Measurements from ENCODE around the gene SPOCK2. TPM values are rescaled to one million over a fixed set of nuclear protein-coding genes. Genes with fewer than 3 reads are reported as not detected.

The SPOCK2 gene
- polyA plus RNA-seq, 3 donors = 0.20 to 1.6 (median 0.45) TPM

DNA sequence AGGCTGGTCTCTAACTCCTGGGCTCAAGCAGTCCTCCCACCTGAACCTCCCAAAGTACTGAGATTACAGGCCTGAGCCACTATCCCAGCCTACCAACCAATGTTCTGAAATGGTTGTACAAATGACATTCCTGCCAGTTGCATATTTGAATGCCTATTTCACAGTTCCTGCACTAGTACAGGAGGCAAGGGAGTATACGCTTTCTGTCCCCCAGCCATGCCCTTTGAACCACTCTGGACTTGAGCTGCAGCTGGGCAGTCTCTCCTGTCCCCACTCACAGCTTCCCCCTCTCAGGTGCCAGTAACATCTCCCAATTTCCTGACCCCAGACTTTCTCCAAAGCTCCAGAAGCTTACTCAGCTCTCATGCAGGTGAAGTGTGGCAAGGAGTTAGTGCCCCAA, 58.9 kb downstream of the SPOCK2 start:
- Histone ChIP-seq H3K79me2 (ENCODE audit: insufficient read depth, low read length) (no peaks in the 10 kb centered on the region), H3K27ac (ENCODE audit: low read depth in 1 of 2, low read length in 2 of 2) (no peak overlapping the region), H3K9ac (ENCODE audit: insufficient read depth, low read length, poor library complexity, severe bottlenecking) (no peak overlapping the region), H3K4me1 (ENCODE audit: control insufficient read depth in 1 of 2, insufficient read depth in 2 of 2, low read length in 2 of 2) (no peaks in the 10 kb centered on the region), H3K4me2 (replicated peaks; ENCODE audit: extremely low read depth, low read length, poor library complexity, severe bottlenecking) (no peak overlapping the region), H3K27me3 (ENCODE audit: control insufficient read depth in 2 of 2, insufficient read depth in 2 of 2, low read length in 2 of 2) (no peaks in the 10 kb centered on the region), H3K36me3 (replicated peaks in 1 of 2; ENCODE audit: control insufficient read depth in 1 of 2, insufficient read depth in 2 of 2, low read length in 2 of 2) (no peaks in the 10 kb centered on the region), H4K20me1 (ENCODE audit: insufficient read depth, low read length) (no peaks in the 10 kb centered on the region), H3K4me3 (replicated peaks in 1 of 3; ENCODE audit: low read depth in 2 of 3, low read length in 3 of 3) (no peak overlapping the region), H3K9me3 (replicated peaks in 1 of 2; ENCODE audit: control insufficient read depth in 1 of 2, insufficient read depth in 1 of 2, low read length in 2 of 2) (no peaks in the 10 kb centered on the region), H2AFZ (ENCODE audit: insufficient read depth, low read depth, low read length, poor library complexity, severe bottlenecking) (no peak overlapping the region)
- H3K27ac Mint-ChIP-seq = no peak overlapping the region
- peaks cover 0 to 2% (median 0%) of the 10 kb centered on the region in 7 donors for H3K9me3 Mint-ChIP-seq
- no peaks in the 10 kb centered on the region for H3K4me1 Mint-ChIP-seq
- TF ChIP-seq, protein P1, sequence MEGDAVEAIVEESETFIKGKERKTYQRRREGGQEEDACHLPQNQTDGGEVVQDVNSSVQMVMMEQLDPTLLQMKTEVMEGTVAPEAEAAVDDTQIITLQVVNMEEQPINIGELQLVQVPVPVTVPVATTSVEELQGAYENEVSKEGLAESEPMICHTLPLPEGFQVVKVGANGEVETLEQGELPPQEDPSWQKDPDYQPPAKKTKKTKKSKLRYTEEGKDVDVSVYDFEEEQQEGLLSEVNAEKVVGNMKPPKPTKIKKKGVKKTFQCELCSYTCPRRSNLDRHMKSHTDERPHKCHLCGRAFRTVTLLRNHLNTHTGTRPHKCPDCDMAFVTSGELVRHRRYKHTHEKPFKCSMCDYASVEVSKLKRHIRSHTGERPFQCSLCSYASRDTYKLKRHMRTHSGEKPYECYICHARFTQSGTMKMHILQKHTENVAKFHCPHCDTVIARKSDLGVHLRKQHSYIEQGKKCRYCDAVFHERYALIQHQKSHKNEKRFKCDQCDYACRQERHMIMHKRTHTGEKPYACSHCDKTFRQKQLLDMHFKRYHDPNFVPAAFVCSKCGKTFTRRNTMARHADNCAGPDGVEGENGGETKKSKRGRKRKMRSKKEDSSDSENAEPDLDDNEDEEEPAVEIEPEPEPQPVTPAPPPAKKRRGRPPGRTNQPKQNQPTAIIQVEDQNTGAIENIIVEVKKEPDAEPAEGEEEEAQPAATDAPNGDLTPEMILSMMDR (IDR thresholded peaks at IDR 0.05) = no peak
- no peak overlapping the region for H3K4me3 Mint-ChIP-seq
- WGBS (ENCODE audit: insufficient coverage) = 100% methylated on average over 1 of the region's 1 CpG
- peaks cover 7 to 12% (median 10%) of the 10 kb centered on the region in 3 donors for H3K27me3 Mint-ChIP-seq (ENCODE audit: low read depth in 3 of 3)
- H3K36me3 Mint-ChIP-seq = no peaks in the 10 kb centered on the region
- intact Hi-C loops (cut with micrococcal nuclease) = no loop called here
- no peak for DNase-seq

GRCh38 chr10:72027498-72027897, 60.9 kb downstream of the SPOCK2 start:
- peaks cover 0 to 2% (median 0%) of the 10 kb centered on the region in 7 donors for H3K9me3 Mint-ChIP-seq
- H3K27me3 Mint-ChIP-seq (ENCODE audit: low read depth in 3 of 3) = peaks cover 8 to 10% (median 9%) of the 10 kb centered on the region in 3 donors
- no peaks in the 10 kb centered on the region for H3K79me2 ChIP-seq (ENCODE audit: insufficient read depth, low read length)
- no peak overlapping the region for H3K4me2 ChIP-seq (replicated peaks; ENCODE audit: extremely low read depth, low read length, poor library complexity, severe bottlenecking)
- H3K36me3 Mint-ChIP-seq = no peaks in the 10 kb centered on the region
- no peak for DNase-seq
- no peak overlapping the region for H3K27ac ChIP-seq (ENCODE audit: low read depth in 1 of 2, low read length in 2 of 2)
- H3K27me3 ChIP-seq (ENCODE audit: control insufficient read depth in 2 of 2, insufficient read depth in 2 of 2, low read length in 2 of 2) = no peaks in the 10 kb centered on the region
- H2AFZ ChIP-seq (ENCODE audit: insufficient read depth, low read depth, low read length, poor library complexity, severe bottlenecking) = no peak overlapping the region
- H4K20me1 ChIP-seq (ENCODE audit: insufficient read depth, low read length) = no peaks in the 10 kb centered on the region
- intact Hi-C loops (cut with micrococcal nuclease) = no loop called here
- no peak overlapping the region for H3K27ac Mint-ChIP-seq
- no peak overlapping the region for H3K4me3 ChIP-seq (replicated peaks in 1 of 3; ENCODE audit: low read depth in 2 of 3, low read length in 3 of 3)
- H3K9ac ChIP-seq (ENCODE audit: insufficient read depth, low read length, poor library complexity, severe bottlenecking) = no peak overlapping the region
- TF ChIP-seq, protein P1 (IDR thresholded peaks at IDR 0.05) = no peak
- no peak overlapping the region for H3K4me3 Mint-ChIP-seq
- no peaks in the 10 kb centered on the region for H3K9me3 ChIP-seq (replicated peaks in 1 of 2; ENCODE audit: control insufficient read depth in 1 of 2, insufficient read depth in 1 of 2, low read length in 2 of 2)
- no peaks in the 10 kb centered on the region for H3K4me1 ChIP-seq (ENCODE audit: control insufficient read depth in 1 of 2, insufficient read depth in 2 of 2, low read length in 2 of 2)
- no peaks in the 10 kb centered on the region for H3K4me1 Mint-ChIP-seq
- WGBS (ENCODE audit: insufficient coverage) = no CpG with 5 or more reads among the region's 6 CpGs
- no peaks in the 10 kb centered on the region for H3K36me3 ChIP-seq (replicated peaks in 1 of 2; ENCODE audit: control insufficient read depth in 1 of 2, insufficient read depth in 2 of 2, low read length in 2 of 2)
